Stimulated activated CD8-positive, alpha-beta memory T cell treated with anti-CD3 and anti-CD28 coated beads, Interleukin-15, amount 100 ng/mL, for 4 hours (primary cell): ENCODE results near the gene SHROOM2.
"Not testable (repeated sequence)": the region's sequence is repeated elsewhere in the genome, so short reads cannot be mapped to it uniquely, and the experiment has no call there.

ENCODE experiments used
- DNase-seq, 2 donors: peaks; one replicate each; pipeline ENCODE4 v3.0.0-alpha.2; 2020; ENCODE audit warnings: low read depth in 2 of 2

SHROOM2 gene

DNA sequence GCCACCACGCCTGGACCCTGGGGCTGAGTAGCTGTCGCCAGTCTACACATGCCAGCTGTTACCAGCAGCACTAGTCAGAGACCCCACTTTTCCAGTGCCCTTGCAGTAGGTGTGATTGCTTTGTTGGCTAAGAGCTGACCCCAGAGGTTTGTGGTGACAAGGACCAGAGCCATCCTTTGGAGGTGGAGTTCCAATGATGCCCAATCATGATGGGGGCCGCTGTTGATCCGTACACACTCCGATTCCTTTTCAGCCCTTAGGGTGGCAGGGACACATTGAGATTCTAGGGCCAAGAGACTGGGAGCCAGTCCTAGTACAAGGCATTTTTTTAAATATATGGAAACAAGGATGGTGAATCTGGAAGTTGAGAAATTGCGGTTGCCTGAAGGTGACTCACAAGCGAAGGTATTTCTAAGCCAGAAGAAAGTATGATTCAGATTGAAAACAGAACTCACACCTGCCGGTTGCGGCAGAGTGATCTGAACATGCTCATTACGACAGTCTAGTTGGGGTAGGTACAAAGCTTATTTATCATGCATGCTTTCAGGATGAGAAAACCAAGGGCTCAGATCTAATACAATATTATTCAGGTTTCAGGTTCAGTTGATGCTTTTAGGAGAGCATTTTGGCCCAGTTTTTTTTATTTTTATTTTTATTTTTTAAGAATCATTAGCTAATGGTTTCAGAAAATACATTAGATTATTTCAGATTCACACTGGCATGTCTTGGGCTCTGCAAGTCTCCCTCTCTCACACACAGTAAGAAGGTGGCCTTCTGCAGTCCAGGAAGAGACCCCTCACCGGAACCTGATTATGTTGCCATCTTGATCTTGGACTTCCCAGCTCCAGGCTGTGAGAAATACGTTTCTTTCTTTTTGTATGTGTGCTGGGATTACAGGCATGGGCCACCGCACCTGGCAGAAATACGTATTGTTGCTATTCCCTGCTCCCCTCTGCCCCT is 43.4 kb downstream of the SHROOM2 start:
- no peak for DNase-seq

DNA sequence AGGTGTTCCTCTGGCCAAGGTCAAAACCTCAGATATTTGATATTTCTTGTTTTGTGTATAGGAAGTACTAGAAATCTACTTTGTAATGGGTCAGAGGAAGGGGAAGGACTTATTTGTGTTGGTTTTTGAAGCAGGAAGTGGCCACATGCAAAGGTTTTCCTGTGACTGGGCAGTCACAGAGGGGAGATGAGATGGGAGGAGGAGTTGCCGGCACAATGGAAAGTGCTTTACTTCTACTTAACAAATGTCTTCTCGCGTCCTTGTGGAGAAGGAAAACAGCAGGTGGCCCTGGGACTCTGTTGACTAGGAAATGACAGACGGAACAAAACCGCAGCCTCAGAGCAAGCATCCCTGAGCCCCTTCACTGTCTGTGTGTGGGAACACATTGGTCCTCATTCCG is 46.6 kb downstream of the SHROOM2 start:
- no peak for DNase-seq

DNA sequence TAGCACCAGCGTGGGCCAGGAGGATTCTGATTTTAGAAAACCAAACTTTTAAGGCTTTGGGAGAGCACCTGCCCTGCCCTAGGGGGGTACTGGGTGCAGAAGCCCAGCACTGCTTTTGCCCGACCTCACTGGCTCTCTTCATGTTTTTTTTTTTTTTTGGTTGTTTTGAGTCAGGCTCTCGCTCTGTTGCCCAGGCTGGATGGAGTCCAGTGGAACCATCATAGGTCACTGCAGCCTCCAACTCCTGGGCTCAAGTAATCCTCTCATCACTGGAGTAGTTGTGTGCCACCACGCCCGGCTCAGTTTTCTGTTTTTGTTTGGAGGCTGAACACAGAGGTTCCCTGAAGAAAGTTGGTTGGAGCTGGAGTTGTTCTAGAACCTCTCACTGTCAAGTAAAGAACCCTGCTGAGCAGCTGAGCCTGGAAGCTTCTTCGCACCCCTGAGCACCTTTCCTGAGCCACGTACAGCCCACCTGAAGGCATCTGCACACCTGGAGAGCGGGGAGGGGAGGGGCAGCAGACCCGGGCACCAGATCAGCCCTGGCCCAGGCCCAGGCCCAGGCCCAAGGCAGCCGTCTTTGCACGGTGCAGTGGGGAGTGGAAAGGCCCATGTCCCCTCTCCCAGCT is 49.5 kb downstream of the SHROOM2 start:
- DNase-seq = no peak

DNA sequence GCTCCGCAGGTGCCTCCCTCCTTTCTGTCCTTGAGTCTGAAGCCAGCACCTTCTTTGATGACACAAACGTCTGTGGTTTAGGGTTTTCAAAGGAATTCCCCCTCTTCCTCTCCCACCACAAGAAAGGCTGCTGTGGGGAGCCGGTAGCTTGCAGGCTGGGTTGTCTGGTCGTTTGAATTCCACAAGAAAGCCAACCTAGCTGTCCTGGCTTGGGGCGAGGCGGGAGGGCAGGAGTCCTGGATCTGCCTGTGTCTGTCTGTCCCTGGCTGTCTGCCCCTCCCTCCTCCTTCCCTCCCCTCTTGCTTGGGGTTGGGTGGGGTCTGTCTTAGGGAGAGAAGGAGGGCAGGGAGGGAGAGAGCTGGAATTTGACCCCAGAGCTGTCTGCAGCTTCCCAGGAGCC is 56.3 kb downstream of the SHROOM2 start:
- no peak for DNase-seq

DNA sequence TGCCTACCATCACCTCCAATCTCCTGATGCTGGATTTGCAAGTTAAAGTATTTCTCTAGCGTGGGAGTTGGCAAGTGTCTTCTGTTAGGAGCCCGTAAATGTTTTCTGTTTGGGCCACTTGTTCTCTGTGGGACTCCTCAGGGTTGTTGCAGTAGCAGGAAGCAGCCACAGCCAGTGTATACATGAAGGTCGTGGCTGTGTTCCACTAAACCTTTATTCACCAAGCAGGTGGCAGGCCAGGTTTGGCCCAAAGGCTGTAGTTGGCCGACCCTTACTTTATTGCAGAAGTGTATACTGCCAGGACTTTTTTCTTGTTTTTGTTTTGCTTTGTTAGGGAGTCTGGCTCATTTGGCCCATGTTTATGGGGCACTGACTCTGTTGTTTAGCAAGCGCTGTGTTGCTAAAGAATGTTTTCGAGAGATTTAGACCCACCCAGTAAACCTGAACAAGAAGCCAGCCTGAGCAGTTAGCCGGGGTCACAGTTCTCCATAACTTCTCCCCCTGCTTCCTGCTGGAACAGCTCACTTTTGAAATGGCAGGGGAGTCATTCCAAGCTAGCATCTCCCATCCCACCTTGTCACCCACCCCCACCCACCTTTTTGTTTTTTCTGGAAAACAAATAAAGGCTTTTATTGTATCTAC is 58.8 kb downstream of the SHROOM2 start:
- DNase-seq = no peak

DNA sequence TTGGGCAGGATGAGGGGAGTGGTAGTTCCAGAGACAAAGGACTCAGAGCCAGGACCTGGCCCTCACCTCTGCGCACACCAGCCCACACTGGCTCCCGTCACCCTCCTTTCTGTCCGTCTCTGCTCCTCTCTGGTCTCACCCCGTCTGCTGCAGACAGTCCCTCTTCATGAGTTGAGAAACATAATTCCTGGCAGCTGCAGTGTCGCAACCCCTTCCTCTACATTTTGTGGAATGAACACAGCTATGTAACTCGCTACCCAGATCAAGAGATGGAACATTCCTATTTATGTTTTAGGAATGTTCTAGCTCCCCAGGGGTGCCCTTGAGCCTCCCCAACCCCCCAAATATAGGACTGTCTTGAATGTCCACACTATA is 59.3 kb downstream of the SHROOM2 start:
- DNase-seq = no peak

DNA sequence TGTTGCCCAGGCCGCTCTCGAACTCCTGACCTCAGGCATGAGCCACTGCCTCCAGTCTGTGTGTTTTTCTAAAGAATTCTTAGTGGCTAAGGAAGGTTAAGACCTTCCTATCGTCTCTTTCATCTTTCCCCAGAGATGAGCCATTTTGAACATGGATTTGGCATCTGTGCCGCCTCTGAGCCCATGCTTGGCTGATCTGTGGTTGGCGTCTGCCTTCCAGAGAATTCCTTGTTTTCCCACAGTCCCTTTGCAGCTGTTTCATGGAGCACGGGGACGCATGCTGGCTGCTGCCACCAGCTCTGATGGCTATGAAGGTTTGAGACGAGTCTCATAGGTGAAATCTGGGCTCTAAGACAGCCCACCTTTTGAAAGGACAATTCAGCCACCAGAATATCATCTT is 60.4 kb downstream of the SHROOM2 start:
- no peak for DNase-seq

DNA sequence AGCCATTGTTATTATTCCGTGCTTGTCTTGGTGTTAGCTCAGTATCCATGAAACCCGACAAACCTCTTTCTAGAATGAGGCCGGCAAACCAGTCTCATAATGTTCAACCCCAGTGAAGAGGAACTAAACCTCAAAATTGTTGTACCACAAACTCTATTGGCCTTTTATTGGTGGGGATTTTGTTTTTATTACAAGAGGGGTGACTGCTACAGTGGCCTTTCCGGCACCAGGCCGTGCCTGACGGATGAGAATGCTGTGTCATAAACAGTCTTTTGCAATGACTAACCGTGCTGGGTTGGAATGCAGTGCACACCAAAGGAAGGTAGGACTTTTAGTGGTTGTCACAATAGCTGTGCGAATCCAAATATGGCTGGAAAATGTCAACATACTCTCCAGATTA is 60.8 kb downstream of the SHROOM2 start:
- no peak for DNase-seq

DNA sequence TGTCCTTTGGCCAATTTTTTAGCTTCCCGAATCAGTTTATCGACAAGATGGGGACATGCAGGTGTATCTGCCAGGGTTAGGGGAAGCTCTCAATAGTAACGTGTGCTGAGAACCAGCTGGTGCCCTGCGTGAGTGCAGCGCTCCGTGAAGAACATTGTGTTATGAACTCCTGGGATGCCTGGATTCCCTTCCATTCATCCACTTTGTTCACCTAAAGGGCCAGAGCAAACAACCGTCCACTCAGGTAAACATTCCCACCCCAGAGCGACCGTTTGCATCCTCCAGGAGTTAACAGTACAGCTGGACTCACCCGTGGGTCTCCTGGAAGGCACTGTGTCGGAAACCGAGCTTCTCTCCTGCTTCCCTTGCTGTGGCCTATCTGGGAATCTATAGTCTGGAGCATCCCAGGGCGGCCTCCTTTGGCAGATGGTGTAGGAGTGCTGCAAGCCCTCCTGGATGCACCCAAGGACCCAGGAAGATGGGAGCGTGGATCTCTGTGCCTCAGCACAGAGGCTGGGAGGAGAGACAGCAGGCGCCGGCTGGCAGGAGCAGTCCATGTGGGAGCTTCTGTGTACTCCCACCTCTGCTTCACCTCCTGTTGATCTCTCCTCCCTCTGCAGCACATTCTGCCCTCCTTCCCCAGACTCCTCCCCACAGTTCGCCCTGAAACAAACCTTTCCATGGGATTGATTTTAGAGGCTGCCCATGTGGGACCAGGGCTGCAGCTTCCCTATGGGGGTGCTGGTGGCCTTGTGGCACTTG is 62.7 kb downstream of the SHROOM2 start:
- no peak for DNase-seq

DNA sequence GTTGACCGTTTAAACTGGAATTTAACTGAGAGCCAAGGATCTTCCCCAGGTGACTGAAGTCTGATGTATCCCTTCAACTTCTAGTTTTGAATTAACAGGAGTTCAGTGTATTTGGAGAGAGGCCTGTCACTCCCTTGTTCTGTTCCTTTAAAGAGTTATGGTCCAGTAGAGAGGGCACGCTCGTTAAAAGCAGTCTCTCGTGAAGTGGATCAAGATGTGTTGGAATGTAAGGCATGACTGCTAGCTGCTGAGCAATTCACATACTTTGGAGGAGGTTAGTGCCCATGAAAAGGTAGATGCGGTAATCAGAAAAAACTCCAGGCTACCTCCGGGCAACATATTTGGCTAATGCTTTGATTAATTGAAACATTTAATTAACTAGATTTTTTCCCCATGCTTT is 65.7 kb downstream of the SHROOM2 start:
- no peak for DNase-seq

DNA sequence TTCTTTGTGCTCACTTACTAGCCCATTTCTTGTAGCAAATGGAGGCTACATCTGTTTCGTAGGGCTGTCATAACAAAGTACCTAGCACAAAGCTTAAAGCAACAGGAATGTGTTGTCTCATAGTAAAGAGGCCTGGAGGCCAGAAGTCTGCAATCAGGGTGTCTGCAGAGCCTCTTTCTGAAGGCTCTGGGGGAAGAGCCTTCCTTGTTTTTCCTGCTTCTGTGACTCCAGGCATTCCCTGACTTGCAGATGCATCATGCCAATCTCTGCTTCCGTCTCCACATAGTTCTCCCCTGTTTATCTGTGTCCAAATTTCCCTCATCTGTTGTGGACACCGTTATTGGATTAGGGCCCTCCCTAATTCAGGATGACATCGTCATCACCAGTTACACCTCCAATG is 67.1 kb downstream of the SHROOM2 start:
- DNase-seq = no peak

DNA sequence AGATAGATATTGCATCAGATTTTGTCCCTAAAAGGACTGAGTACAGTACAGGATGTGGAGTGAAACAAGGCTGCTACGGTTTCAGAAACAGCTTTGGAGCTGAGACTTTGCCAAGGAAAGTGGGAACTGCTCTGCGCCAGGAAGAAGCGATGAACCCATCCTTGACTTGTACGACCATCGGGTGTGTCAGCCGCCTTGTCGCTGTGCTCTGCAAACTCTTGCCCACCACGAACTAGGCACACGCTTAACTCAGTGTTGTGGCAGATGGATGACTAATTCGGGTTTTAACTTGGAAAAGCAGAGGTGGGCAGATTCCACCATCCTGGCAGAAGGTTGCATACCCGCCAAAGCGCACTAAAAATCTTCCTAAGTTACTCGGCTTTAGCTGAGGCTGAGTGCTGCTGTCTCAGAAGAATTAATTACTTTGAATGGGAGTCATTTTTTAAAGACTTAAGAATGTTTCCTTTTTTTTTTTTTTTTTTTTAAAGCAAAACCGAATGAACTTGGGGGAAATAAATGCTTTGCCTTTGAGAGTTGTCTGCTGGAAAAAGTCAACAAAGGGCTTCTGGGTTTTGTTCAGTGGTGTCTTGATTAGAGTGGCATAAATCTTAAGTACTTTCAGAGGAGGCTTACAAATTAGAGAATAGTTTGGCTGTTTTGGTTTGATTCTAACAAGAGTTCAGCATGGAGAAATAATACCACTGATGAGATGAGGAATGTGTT is 69.5 kb downstream of the SHROOM2 start:
- no peak for DNase-seq

DNA sequence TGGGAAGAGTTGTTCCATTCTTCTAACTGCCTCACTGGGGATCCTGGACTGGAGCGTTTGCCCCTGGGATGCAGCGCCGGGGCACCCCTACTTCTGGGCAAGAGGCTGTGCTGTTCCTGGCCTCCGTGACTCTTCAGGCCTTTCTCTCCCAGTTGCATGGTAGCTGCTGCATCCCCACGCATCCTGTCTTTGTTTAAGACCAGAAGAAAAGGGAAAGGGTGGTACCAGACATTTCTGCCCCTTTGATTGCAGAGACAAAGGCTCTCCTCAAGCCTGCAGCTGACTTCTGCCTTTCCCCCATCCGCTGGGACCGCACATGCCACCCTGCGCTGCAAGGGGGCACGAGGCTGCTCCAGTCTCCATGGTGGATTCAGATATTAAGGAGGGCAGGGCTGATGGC is 70.4 kb downstream of the SHROOM2 start:
- no peak for DNase-seq

DNA sequence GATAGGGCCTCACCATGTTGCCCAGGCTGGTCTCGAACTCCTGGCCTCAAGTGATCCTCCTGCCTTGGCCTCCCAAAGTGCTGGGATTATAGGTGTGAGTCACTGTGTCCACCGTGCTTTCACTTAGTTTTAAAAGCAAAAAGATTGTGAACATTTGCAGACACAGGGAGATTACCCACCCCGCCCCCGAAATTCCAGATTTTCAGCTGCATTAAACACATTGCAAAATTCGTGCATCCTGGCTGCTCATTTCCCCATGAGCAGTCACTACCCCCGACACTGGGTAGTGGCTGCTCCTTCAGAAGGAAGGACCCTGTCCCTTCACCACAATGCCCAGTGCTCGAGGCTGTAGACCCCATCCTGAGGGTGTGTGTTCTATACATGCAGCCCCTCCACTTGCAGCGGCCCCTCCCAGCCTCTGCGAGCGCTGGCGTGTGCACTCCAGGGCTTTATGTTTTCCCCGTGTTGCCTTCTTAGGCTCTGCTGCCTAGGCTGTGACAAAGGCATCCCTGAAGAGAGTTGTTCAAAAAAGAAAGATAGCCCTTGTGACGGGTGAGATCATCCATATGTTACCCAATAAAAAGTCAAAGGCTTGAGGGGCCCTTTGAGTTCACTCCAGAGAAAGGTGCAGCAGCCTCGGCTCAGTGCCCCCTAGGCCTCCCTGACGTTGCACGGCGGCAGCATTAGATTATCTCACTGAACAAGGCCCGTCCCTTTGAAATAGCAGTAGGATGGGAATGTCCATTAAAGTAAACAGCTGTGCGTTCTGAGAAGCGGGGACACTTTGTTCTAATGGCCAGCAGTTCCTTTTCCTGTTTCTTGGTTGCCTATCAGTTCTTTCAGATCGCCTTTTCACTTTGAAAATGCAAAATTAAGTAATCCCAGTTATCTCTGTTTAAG is 71.6 kb downstream of the SHROOM2 start:
- DNase-seq = no peak

DNA sequence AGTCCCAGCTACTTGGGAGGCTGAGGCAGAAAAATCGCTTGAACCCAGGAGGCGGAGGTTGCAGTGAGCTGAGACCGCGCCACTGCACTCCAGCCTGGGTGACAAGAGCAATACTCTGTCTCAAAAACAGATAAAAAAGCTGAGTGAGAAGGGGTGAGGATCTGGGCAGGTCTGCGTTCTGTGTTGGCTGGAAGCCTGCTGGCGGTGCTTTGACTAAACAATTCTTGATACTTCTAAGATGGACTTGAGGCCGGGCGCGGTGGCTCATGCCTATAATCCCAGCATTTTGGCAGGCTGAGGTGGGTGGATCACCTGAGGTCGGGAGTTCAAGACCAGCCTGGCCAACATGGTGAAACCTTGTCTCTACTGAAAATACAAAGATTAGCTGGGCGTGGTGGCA is 72.5 kb downstream of the SHROOM2 start:
- DNase-seq = not testable (repeated sequence)

DNA sequence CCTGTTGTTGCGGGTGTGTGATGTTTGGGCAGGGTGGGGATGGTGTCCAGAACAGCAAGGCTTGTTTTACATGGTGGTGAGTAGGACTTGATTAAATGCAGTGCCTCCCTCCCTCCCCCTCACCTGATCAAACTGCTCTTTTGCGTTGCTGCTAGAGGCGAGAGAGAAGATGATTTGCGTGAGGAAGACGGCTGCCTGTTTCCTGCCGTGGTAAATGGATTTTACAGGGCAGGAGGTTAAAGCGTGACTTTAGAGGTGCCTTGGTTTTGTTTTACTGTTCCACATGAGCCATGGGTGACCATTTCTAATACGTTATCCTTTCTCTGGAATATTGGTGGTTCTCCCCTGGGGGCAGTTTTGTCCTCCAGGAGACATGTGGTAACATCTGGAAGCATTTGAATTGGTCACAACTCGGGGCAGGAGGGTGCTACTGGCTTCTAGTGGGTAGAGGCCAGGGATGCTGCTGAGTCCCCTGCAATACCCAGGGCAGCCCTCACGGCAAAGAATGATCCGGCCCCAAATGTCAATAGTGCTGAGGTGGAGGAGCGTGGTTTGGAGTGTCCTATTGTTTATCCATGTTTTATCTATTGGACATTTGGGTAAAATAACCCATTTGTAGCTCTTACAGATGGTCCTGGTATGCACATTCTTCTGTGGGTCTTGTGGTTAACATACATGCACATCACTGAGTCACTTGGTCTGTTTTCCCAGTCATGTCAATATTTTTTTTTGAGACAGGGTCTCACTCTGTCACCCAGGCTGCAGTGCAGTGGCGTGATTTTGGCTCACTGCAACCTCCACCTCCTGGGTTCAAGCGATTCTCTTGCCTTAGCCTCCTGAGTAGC is 73.7 kb downstream of the SHROOM2 start:
- DNase-seq = no peak

DNA sequence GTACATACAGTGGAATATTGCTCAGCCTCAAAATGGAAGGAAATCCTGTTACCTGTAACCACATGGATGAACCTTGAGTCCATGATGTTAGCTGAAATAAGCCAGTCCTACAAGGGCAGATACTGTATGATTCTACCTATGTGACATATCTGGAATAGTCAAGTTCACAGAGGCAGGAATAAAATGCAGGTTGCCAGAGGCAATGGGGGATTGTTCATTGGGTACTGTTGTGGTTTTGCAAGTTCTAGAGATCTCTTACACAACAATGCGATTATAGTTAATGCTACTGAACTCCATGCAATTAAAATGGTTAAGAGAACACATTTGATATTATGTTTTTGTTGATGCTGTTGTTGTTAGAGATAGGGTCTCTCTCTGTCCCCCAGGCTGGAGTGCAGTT is 74.6 kb downstream of the SHROOM2 start:
- no peak for DNase-seq

DNA sequence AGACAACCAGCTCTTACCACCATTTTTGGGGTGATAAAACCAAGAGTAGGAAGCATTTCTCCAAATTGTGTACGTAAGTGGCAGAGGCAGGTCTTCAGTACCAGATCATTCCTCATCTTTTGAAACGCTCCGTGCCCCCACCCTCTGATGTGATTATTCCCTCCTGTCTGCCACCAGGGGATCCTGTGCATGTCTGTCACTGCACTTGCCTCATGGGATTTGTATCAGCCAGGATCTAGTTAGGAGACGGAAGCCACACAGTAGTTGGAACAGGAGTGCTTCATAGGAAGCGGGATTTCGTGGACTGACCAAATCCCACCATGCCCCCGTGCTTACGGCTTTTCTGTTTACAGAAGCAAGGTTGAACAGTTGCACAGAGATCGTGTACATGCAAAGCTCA is 75.5 kb downstream of the SHROOM2 start:
- no peak for DNase-seq

DNA sequence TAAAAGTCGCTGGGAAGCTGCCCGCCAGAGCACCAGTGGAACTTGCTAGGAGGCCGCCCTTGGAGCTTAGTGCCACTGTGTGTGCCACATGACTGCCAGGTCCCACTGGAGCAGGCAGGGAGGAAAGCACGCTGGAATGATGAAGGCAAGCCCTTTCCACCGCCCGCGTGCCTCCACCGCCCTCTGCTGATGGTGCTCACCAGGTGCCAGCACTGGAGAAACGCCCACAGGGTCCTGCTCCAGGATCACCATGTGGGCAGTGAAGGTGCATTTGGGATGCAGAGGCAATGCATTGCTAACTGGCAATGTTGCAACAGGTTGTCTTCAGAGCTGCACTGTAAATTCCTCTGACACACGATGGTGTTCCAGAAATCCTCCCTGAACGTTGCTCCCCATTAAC is 76.3 kb downstream of the SHROOM2 start:
- no peak for DNase-seq

DNA sequence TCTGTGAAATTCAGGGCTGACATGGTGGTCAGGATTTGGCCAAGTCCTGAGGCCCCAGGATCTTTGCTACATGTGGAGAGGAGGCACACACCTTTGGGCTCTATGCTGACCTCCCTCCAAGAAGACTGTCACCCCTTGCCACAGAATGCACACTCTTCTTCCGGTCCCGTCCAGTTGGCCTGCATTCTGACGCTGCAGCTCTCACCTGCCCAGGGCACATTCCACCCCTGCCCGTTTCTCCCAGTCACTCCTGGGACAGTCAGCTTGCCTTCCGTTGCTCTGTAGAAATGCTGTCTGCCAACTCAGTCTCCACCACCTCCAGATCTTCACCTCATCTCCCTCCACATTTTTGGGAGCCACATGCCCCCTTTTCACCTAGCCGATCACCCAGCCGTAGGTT is 76.7 kb downstream of the SHROOM2 start:
- no peak for DNase-seq
